ENCODE measurements around the gene PXDN. TPM values are rescaled to one million over a fixed set of nuclear protein-coding genes. Genes with fewer than 3 reads are reported as not detected.

Gene PXDN
- total and polyA plus RNA-seq, 10 of the 15 experiments (the other 5 are each of a cell fraction or from before 2014, with no cell fraction given): 0.12 to 0.69 (median 0.23) TPM; not detected in 5

DNA sequence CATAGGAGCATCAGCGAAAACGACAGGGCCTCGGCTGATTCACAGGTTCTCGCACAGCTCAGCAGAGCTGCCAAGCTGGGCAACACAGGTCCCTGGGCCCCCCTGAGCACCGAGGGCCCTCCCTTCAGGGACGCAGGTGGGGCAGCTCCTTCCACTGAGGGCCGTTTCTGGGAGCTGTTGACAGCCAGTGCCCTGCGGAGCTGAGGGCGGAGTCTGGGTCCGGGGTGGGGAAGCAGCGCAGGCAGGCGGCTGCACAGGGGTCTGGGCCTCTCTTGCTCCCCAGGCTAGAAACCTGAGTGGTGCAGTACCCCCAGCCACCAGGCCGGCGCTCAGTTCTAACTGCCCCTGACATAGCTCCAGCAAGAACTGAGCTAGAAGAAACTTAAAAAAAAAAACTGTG is 65.7 kb downstream of the PXDN start:
- no TSS peak for BruUV-seq (replicated peaks)
- FAIRE-seq: no peak
- no peak for ATAC-seq

More for the DNA sequence above, 65.7 kb downstream of the PXDN start:
- H3K27me3 ChIP-seq (replicated peaks in 1 of 2; ENCODE audit: control insufficient read depth in 2 of 2, insufficient read depth in 2 of 2, low read length in 1 of 2): no peaks in the 10 kb centered on the region
- H3K4me2 ChIP-seq (ENCODE audit: control insufficient read depth, insufficient read depth): no peak overlapping the region
- WGBS (ENCODE audit: insufficient coverage, insufficient replicate concordance, low lambda C conversion rate, missing lambda C conversion rate): 84% methylated on average over 14 of the region's 14 CpGs
- no peaks in the 10 kb centered on the region for H3K79me2 ChIP-seq (ENCODE audit: control insufficient read depth, insufficient read depth, low read length)
- in situ Hi-C loops (cut with MboI): no loop called here
- H3K4me1 ChIP-seq (ENCODE audit: control insufficient read depth, insufficient read depth, low read length): no peaks in the 10 kb centered on the region
- ChIA-PET POLR2A (no interaction called here), CTCF (no interaction called here), RAD21 (ENCODE audit: unreplicated experiment) (no interaction called here), SMC1A (ENCODE audit: uncharacterized antibody, unreplicated experiment) (no interaction called here)
- H3K9me3 ChIP-seq (replicated peaks; ENCODE audit: control insufficient read depth, insufficient read depth, low read length): no peaks in the 10 kb centered on the region; the same call in 2 of the 3 replicates
- no peak overlapping the region for H3K27ac ChIP-seq (ENCODE audit: control insufficient read depth, insufficient read depth)
- no peak for DNase-seq (ENCODE audit: low read depth, low spot score)
- H3K4me3 ChIP-seq: no peak overlapping the region
- no peaks in the 10 kb centered on the region for H4K20me1 ChIP-seq (ENCODE audit: control insufficient read depth, insufficient read depth)
- TF ChIP-seq RBBP5 (conservative IDR thresholded peaks at IDR 0.05): no peak
- TF ChIP-seq, protein P1, sequence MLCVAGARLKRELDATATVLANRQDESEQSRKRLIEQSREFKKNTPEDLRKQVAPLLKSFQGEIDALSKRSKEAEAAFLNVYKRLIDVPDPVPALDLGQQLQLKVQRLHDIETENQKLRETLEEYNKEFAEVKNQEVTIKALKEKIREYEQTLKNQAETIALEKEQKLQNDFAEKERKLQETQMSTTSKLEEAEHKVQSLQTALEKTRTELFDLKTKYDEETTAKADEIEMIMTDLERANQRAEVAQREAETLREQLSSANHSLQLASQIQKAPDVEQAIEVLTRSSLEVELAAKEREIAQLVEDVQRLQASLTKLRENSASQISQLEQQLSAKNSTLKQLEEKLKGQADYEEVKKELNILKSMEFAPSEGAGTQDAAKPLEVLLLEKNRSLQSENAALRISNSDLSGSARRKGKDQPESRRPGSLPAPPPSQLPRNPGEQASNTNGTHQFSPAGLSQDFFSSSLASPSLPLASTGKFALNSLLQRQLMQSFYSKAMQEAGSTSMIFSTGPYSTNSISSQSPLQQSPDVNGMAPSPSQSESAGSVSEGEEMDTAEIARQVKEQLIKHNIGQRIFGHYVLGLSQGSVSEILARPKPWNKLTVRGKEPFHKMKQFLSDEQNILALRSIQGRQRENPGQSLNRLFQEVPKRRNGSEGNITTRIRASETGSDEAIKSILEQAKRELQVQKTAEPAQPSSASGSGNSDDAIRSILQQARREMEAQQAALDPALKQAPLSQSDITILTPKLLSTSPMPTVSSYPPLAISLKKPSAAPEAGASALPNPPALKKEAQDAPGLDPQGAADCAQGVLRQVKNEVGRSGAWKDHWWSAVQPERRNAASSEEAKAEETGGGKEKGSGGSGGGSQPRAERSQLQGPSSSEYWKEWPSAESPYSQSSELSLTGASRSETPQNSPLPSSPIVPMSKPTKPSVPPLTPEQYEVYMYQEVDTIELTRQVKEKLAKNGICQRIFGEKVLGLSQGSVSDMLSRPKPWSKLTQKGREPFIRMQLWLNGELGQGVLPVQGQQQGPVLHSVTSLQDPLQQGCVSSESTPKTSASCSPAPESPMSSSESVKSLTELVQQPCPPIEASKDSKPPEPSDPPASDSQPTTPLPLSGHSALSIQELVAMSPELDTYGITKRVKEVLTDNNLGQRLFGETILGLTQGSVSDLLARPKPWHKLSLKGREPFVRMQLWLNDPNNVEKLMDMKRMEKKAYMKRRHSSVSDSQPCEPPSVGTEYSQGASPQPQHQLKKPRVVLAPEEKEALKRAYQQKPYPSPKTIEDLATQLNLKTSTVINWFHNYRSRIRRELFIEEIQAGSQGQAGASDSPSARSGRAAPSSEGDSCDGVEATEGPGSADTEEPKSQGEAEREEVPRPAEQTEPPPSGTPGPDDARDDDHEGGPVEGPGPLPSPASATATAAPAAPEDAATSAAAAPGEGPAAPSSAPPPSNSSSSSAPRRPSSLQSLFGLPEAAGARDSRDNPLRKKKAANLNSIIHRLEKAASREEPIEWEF (IDR thresholded peaks at IDR 0.05; ENCODE audit: insufficient replicate concordance, low read depth, low read length): no peak
- TF ChIP-seq, protein P2, sequence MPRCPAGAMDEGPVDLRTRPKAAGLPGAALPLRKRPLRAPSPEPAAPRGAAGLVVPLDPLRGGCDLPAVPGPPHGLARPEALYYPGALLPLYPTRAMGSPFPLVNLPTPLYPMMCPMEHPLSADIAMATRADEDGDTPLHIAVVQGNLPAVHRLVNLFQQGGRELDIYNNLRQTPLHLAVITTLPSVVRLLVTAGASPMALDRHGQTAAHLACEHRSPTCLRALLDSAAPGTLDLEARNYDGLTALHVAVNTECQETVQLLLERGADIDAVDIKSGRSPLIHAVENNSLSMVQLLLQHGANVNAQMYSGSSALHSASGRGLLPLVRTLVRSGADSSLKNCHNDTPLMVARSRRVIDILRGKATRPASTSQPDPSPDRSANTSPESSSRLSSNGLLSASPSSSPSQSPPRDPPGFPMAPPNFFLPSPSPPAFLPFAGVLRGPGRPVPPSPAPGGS (IDR thresholded peaks at IDR 0.05; ENCODE audit: borderline replicate concordance, insufficient read depth, low read depth, low read length, poor library complexity, severe bottlenecking): no peak
- TF ChIP-seq MYC (IDR thresholded peaks at IDR 0.05; ENCODE audit: insufficient read depth, insufficient read length, insufficient replicate concordance, low read length, severe bottlenecking): no peak
- no peak for TF ChIP-seq KLF5 (IDR thresholded peaks at IDR 0.05; ENCODE audit: partially characterized antibody)
- TF ChIP-seq, protein P3, sequence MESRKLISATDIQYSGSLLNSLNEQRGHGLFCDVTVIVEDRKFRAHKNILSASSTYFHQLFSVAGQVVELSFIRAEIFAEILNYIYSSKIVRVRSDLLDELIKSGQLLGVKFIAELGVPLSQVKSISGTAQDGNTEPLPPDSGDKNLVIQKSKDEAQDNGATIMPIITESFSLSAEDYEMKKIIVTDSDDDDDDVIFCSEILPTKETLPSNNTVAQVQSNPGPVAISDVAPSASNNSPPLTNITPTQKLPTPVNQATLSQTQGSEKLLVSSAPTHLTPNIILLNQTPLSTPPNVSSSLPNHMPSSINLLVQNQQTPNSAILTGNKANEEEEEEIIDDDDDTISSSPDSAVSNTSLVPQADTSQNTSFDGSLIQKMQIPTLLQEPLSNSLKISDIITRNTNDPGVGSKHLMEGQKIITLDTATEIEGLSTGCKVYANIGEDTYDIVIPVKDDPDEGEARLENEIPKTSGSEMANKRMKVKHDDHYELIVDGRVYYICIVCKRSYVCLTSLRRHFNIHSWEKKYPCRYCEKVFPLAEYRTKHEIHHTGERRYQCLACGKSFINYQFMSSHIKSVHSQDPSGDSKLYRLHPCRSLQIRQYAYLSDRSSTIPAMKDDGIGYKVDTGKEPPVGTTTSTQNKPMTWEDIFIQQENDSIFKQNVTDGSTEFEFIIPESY (IDR thresholded peaks at IDR 0.05): no peak
- no peak for TF ChIP-seq ZSCAN29 (IDR thresholded peaks at IDR 0.05)
- TF ChIP-seq CBFB (IDR thresholded peaks at IDR 0.05; ENCODE audit: low read depth): no peak
- no peak overlapping the region for H2AFZ ChIP-seq (ENCODE audit: control insufficient read depth, low read depth, low read length)
- intact Hi-C loops (cut with micrococcal nuclease; ENCODE audit: unreplicated experiment): no loop called here
- H3K36me3 ChIP-seq (ENCODE audit: control insufficient read depth in 2 of 2, insufficient read depth in 2 of 2, low read length in 1 of 2): no peaks in the 10 kb centered on the region
- no peak overlapping the region for H3K9ac ChIP-seq (ENCODE audit: control insufficient read depth, insufficient read depth, low read length)

Measured in GM12878 (cell line).